Fibroblast of peridontal ligament (primary cell): ENCODE results near the gene ZNF565.
"Not testable (repeated sequence)": the region's sequence is repeated elsewhere in the genome, so short reads cannot be mapped to it uniquely, and the experiment has no call there.

Experiments used
- DNase-seq: peaks from one replicate; pipeline ENCODE4 v3.0.0-alpha.2; 2010; ENCODE audit errors: extremely low read depth

The ZNF565 gene

DNA sequence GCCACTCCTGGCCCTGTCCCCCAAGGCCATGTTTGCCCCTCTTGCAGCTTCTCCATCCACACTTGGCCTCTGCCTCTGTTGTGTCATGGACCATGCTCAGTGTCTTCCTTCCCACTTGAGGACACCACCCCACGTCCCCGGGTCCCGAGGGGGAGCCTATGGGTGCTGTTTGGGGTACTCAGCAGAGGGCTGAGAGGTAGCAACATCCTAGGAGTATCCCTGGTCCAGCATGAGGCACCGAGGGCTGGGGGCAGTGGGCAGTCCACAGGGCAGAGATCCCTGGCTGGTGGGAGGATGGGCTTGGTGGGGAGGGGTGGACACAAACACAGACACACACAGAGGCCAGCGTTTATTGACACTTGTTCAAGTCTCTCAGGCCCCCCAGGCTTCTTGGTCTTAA lies 63.9 kb downstream of the ZNF565 start:
- DNase-seq = no peak

- DNase-seq = no peak
Measured at GRCh38 chr19:36149673-36150406, 64.6 kb downstream of the ZNF565 start.

- no peak for DNase-seq
Measured at GRCh38 chr19:36144624-36145023, 69.8 kb downstream of the ZNF565 start.

DNA sequence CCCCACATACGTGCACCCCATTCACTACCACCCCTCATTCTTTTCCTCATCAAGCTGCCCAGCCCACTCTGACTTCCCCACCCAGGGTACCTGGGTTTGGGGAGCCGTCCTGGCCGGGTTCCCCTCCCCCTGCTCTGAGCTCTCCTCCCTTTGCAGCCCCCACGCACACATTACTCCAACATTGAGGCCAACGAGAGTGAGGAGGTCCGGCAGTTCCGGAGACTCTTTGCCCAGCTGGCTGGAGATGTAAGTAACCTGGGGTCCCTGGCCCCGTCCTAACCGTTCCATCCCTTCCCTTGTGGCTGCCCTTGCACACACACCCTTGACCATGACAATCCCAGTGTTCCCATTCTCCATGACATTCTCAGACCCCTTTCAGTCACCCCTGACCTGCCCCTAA lies 72.0 kb downstream of the ZNF565 start:
- DNase-seq = no peak

DNA sequence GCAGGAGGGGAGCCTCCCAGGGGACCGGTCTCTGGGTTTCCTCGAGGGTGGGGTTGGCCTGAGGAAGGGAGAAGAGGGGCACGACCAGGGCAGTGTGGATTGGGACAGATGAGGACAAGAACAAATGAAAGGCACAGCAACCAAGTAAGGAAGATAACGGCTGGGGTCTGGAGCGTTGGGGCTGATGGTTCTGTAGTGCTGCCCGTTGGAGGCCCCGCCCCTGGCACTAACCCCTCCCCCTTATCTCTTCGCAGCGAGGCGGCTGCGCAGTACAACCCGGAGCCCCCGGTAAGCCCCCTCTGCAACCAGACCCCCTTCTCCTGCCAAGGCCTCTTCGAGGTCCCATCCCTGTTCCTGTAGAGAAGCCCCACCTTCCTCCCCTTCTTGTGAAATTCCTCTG lies 72.4 kb downstream of the ZNF565 start:
- DNase-seq = no peak

- peak; percentile 71 for DNase-seq
Measured at GRCh38 chr19:36141039-36141927, 73.2 kb downstream of the ZNF565 start.

DNA sequence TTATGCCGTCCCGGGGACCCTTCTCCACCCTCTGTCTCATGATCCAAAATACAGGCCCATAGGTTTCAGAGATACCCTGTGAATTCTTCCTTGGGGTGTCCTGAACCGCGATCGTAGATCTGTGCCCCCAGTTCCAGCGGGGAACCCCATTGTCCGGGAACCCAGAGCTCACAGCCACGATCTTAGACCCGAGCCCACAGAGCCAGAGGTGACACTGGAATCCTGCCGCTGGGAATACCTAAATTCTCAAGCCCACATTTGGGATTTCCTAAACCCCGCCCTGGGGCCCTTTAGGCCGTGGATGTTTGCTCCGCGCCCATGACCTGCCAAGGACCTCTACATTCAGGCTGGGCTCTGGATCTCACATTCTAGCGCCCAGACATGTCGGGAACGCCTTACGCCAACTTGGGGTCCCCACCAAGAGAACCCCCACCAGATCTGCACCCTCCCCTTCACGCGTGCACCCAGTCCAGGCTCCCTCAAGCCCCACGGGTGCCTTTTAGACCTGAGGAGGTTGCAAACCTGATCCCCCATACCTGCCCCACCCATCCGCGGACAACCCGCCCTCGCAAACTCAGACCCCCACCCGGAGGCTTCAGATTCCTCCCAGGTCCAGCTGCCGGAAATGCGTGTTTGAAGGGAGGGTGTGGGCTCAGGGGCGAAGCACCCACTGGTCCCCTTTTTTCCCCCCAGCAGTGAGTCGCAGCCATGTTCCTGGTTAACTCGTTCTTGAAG lies 74.0 kb downstream of the ZNF565 start:
- peak; percentile 24 for DNase-seq

DNA sequence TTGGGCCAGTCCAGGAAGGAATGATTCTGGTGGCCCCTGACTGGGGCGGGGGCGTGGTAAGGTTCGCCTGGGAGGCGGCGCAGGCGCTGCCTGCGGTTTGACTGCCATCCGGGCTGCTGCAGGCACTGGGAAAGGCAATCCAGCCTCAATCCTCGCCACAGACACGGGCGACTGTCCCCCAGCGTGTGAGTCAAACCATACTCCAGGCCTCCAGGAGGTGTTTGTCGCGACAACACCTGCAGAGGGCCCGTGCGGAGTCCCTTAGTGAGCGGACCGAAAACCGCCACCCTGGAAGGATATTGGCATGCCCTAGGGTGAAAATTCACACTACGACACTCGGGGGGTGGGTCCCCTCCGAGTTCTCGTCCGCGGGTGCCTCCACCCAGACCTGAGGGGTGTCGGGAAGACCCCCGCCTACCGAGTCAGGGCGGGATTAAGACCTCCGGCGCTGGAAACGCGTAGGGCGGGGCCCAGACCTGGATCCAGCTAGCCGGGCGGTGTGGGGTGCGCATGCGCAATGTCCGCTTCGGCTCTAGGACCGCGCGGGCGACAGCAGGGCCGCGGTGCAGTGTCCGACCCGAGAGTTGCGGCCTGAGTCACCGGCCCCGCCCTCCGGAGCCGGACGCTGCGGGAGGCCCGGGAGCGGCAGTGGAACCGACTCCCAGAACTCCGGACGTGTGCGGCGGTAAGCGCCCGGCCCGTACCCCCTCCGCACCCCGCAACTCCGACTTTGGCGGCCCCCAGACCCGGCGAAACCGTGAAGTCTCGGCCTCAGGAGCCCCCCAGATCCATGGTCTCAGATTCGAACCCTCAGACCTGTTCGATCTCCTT lies 74.8 kb downstream of the ZNF565 start, which contains the start of gene CAPNS1:
Gene CAPNS1, plus strand, starts transcription at position 594 of the 831 bp plus-strand sequence. CDS start 946 bp downstream, outside the sequence.
- peak; percentile 91 for DNase-seq

DNA sequence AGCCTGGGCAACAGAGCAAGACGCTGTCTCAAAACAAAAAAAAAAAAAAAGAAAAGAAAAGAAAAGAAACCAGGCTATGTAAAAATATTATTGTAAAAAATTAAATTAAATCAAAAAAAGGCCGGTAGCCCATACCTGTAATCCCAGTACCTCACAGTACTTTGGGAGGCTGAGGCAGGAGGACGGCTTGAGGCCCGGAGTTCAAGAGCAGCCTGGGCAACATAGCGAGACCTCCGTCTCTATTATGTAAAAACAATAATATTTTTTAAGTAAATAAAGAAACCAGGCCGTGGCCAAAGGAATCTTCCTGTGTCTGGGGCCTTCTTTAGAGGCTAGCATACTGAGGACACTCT lies 75.4 kb downstream of the ZNF565 start:
- no peak for DNase-seq

DNA sequence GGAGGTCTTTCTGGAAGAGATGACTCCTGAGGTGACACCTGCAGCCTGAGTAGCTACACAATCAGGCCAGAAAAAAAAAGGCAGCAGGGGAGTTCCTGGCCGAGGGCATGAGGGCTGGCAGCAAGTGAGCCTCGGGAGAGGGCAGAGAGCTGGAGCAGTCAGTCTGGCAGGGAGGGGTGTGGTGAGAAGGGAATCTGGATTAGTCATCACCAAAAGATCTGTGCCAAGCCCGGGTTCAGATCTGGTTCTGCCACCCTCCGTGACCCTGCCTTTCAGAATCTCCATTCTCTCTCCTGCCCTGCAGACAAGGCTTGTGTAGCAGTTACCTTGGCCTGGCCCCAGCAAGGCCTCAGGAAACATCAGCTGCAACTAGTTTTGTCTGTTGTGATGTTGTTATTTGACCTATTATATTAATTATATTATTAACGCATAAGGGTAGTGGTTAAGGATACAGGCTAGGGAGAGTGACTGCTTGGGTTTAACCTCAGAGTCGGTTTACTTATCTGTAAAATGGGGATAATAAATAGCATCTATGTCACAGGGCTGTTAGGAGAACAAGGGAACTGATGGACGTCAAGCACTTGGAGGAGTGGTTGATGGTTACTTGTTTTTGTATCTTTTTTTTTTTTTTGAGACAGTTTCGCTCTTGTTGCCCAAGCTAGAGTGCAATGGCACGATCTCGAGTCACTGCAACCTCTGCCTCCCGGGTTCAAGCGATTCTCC lies 77.3 kb downstream of the ZNF565 start:
- peak; percentile 78 for DNase-seq

DNA sequence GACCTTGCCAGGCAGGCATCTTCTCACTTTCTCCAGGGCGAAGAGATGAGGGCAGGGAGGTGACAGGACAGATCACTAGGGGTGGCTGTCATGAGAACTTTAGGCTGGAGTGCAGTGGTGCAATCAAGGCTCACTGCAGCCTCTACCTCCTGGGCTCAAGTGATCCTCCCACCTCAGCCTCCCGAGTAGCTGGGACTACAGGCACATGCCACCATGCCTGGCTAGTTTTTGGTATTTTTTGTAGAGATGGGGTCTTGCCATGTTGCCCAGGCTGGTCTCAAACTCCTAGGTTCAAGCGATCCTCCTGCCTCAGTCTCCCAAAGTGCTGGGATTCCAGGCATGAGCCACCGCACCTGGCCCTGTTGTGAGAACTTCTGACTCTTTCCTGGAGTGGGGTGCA lies 79.6 kb downstream of the ZNF565 start:
- DNase-seq = not testable (repeated sequence)
